Spleen (tissue), 7 donors: ENCODE results near the gene MGMT.

Experiments
- CTCF ChIP-seq, 11 experiments: fragments of 200-600 bp in 7 of 11; fragments of 450-650 bp in 4 of 11; sonication (generic) in 4 of 11; IDR thresholded peaks in 8 of 11; conservative IDR thresholded peaks in 3 of 11; 1 replicate in 7 of 11; 2 replicates in 4 of 11; pipeline versions ENCODE4 v1.4.0 to v1.8.0; 2016 to 2021; ENCODE audit warnings: antibody characterized with exemption in 11 of 11, inconsistent platforms in 4 of 11, mild to moderate bottlenecking in 1 of 11
- POLR2A ChIP-seq, 3 donors: fragments of 450-650 bp; IDR thresholded peaks; one replicate each; pipeline ENCODE4 v1.5.1; 2017; ENCODE audit warnings: antibody characterized with exemption in 3 of 3, mild to moderate bottlenecking in 1 of 3
- POLR2AphosphoS5 ChIP-seq, 3 donors: sonication (generic); formaldehyde crosslinking; IDR thresholded peaks; one replicate each; pipeline ENCODE4 v1.5.1; 2017; ENCODE audit warnings: antibody characterized with exemption in 3 of 3
- donor health status: DM: no; HTN: no; CAD: no; lungs with moderate emphysema.
- donor health status: DM: no; HTN: no; CAD: no.
- donor health status: DM: no; HTN: no; CAD: no.

- TF ChIP-seq CTCF (IDR thresholded peaks at IDR 0.05 in 8 of 11, conservative IDR thresholded peaks at IDR 0.05 in 3 of 11) (no peak), POLR2AphosphoS5 (IDR thresholded peaks at IDR 0.05) (no peak), POLR2A (IDR thresholded peaks at IDR 0.05) (no peak)
Observed at GRCh38 chr10:129464251-129464650, 2.8 kb upstream of the MGMT start.
